COR-L47 (cell line): Measurements from ENCODE around the gene AHDC1.
A peak's percentile ranks its signal among the peaks of the same experiment; 100 is the strongest.
"Not testable (repeated sequence)": the region's sequence is repeated elsewhere in the genome, so short reads cannot be mapped to it uniquely, and the experiment has no call there.

Experiments used
- DNase-seq: peaks from one replicate; lab custom pipeline; 2025; lab: John Stamatoyannopoulos, UW

AHDC1 gene

GRCh38 chr1:27566462-27567145 lies 37.3 kb downstream of the AHDC1 start:
- DNase-seq = no peak

DNA sequence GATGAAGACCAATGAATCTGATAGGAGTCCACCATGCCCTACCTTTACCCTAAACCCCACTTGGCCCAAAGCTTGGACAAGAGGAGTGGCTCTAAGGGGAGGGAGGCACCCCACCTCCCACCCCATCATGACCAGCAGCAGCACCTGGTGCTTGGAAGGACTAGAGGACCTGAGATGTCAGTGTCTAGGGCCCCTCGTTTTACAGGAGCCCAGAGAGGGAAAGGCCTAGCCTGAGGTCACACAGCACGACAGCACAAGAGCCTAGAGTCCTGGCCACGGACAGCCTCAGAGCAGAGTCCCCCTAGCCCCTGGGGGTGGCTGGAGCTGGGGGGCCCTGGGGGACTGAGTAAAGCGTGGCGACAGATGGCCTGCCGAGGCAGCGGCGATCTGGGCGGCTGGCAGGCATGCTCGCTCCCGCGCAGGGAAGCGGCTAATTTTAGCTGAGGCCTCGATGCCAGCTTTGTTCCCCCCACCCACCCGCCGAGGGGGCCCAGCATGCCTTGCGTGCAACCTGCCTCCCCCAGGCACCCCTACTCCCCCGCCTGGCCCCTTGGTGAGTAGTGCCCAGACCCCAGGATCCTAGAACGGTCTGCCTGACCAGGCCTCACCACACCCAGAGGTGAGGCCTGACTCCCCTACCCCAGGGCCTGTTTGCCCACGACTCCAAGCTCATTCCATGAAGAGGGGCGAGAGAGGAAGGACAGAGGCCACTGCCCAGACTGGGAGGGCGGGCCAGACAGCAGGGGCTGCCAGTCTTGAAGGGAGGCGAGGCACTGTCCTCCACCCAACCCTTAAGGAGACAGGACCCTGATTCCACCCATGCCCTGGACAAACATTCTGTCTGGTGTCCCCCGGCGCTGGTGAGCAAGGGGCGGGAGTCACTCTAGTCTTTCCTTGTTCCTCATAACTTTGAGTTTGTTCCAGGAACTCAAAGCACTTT lies 39.0 kb downstream of the AHDC1 start:
- DNase-seq = no peak

GRCh38 chr1:27563591-27564471 lies 40.1 kb downstream of the AHDC1 start:
- no peak for DNase-seq

DNA sequence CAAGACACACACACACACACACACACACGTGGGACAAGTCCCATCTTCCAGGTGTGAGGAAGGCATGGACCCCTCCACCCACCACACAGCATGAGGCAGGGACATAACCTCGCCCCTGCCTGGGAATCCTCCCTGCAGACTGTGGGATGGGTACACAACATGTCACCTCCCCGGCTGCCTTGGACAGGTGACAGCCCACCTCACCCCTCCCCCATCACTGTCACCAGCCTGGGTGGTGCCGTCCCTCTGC lies 40.7 kb downstream of the AHDC1 start:
- peak; percentile 23 for DNase-seq

GRCh38 chr1:27562534-27563340 lies 41.2 kb downstream of the AHDC1 start:
- no peak for DNase-seq

DNA sequence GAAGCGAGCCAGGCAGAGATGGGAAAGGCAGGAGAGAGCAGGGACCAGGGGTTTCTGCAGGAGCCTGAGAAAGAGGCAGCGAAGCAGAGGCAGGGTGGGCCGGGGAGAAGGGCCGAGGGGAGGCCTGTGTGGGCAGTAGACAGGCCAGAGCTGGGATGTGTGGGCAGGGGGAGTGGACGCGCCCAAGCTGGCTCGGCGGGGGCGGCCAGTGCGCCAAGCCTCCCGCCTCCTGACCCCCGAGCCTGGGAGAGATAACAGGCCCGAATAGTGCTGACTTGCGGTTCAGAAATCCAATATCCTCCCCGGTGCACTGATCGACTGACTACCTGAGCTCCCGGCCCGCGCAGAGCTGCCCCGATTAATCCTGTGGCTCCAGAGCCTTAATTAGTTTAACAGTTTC lies 41.9 kb downstream of the AHDC1 start:
- no peak for DNase-seq

DNA sequence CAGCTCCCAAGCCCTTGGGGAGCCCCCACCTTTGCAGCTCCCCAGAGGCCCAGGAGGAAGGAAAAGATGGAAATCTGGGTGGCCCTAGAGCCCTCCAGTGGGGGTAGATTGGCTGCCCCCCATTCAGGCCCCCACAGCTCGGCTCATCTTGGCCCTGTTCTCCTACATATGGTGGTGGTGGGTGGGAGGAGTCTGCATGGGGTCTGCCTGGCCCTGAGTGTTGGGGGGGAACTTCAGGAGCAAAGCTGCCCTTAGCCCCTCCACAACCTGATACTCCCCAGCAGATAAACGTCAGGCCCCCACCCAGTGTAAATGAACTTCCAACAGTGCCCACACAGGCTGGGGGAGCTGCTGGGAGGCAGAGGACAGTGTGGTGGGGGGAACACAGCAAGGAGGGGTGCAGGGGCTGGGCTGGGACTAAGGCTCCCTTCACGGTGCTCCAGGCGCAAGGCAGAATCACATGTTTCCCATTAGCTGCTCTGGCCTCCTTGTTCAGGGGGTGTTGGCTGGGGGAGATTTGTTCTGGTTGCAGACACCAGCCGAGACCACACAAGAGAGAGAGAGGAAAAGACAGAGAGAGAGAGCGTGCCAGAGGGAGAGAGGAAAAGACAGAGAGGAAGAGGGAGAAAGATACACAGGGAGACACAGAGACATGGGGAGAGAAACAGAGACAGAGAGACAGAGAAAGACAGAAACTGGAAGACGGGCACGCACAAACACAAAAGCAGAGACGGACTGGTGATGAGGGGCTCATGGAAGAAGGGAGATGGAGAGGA lies 42.6 kb downstream of the AHDC1 start:
- DNase-seq = no peak

- DNase-seq = no peak
These were observed 43.4 kb downstream of the AHDC1 start for GRCh38 chr1:27560268-27561123.

GRCh38 chr1:27559466-27560030 lies 44.4 kb downstream of the AHDC1 start:
- DNase-seq = peak; percentile 34

DNA sequence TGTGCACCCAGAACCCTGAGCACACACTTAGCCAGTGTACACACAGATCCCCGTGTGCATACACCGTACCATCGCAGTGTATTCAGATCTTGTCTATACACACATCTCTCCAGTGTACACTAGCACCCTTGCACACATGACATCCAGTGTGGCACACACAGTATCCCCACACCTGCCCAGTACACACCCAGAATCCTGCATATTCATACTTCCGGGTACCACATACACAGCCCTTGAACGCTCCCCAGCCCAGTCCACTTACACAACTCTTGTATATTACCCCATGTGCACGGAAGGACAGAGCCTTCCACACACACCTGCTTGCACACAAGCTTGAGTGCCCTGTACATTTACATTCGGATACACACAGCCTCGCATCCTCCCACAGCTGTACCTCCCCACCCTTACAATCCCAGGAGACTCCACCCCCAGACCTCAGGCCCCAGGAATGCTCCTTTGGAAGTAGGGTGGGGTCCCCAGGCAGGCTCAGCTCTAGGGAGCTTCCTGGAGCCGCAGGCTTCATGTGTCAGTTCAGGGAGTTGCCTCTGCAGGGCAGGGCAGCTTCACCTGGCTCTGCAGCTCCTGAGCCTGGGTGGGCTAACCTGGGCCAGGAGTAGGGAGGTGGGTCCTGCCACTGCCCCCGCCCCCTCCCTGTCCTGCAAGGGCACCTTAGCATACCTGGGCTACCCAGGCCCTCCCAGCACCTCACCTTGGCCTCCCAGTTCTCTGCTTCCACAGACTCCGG lies 46.2 kb downstream of the AHDC1 start:
- no peak for DNase-seq

DNA sequence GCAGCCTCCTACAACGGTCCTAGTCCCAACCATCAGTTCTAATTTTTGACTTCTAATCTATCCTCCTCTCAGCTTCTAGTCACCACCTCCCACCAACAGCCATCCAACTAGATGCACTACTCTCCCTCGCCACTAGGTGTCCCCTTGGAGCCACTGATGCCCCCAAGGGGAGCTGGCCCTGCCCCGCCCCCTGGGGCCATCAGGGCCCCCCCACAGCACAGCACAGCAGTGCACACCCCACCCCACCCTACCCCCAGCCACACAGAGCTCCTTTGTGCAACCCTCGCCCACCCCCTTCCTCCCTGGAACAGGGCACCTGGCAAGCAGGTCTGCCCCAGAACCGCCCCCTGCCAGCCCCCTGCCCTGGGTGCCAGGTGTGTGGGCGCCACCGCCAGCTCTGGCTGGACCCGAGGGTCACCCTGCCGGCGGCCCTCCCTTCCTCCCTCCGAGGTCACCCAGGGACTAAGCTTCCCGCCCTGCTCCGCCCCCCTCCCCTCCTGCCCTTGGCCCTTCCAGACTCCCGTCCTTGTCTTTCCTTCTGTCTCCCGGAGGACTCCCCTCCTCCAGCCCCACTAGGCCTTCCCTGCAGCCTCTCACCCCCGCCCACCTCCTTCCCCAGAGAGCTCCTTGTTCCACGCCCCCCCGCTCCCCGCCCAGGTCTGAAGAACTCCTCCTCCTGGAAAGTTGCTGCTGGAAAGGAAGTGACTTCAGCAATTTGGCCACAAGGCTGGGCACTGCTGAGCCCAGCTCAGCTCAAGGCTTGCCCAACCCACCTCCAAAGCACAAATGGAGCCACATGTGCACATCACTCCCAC lies 47.0 kb downstream of the AHDC1 start:
- DNase-seq = peak; percentile 78

DNA sequence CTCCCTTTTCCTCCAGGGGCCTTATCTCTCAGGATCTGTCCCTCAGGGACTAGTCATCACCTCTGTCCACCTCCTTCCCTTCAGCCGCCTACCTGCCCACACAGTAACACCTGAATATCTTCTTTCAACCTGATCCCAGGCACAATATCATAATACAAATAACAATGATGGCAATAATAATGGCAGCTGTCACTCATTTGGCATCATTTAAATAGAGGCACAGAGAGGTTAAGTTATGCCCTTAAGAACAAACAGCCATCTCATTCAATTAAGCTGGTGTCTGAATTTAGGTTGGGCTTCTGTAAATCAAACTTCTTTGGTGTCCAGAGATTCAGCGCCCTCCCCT lies 47.5 kb downstream of the AHDC1 start:
- DNase-seq = no peak

DNA sequence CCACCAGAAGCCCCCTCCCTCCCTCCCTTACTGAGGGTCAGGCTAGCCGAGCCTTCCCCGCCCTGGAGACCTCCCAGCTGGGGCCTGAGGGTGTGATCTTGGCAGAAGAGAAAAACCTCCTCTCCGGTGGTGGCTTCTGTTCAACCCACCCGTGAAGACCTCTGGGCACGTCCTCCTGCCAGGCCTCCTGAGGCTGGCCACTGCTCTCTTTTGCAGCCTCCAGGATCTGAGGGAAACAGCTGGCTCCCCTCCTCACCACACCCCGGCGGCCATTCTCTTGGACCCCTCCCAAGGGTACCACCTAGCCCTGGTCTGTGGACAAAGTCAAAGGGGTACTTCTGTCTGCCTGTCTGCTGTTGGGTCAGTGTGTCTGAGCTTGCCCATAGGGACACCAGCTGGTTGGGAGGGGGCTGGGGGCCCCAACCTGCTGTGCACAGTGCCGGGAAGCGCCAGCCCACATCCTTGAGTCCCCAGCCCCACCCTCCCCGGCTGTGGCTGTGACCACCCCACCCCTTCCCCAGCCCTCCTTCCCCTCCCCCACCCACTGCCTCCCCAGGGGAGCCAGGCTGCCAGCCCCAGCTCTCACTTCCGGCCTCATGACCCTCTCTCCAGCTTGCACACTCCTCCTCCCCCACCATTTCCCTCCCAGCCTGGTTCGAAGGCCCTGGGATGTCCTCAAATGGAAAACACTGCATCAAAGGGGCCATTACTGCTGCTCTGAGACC lies 48.1 kb downstream of the AHDC1 start:
- peak; percentile 26 for DNase-seq

- no peak for DNase-seq
These were observed 48.9 kb downstream of the AHDC1 start for GRCh38 chr1:27554759-27555699.

DNA sequence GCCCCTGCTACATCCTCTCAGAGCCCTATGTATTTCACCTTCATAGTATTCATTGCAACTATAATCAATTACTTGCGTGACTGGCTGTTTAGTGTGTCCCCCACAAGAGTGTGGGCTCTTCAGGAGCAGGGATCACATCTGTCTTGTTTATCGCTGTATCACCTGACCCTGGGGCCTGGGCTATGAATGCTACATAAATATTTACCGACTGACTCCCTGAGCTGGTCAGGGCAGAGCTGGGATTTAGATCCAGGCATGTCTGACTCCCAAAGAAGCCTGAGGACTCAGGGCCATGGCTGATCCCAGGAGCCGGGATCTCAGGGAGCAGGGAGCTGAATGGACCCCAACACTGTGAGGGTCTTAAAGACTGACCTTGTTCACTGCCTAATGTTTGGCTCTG lies 49.7 kb downstream of the AHDC1 start:
- no peak for DNase-seq

- not testable (repeated sequence) for DNase-seq
These were observed 50.1 kb downstream of the AHDC1 start for GRCh38 chr1:27553823-27554222.
